HG03139 (cell line): ENCODE data around the gene SRA1.
"Not testable (repeated sequence)": the region's sequence is repeated elsewhere in the genome, so short reads cannot be mapped to it uniquely, and the experiment has no call there.

ENCODE experiments used
- ATAC-seq: cut with Tn5 transposase; IDR thresholded peaks from one replicate; pipeline ENCODE4 v1.9.1; 2021; ENCODE audit not compliant: unreplicated experiment

The SRA1 gene

GRCh38 chr5:140557136-140557805 is at the start of gene SRA1:
Gene SRA1, minus strand, starts transcription at chr5:140557473. Its CDS starts 21 bp downstream, at chr5:140557452.
- ATAC-seq, result peak; percentile 98

DNA sequence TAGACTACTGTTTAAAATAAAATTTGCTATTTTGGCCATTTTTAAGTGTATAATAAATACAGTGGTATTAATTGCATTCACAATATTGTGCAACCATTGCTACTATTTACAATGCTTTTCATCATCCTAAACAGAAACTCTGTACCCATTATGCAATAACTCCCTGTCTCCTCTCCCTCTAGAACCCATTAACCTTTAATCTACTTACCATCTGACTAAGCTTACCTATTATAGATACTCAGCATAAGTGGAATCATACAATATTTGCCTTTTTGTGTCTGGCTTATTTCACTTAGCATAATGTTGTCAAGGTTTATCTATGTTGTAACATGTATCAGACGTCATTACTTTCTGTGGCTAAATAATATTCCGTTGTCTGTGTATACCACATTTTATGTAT is 49.8 kb upstream of the SRA1 start:
- no peak for ATAC-seq

DNA sequence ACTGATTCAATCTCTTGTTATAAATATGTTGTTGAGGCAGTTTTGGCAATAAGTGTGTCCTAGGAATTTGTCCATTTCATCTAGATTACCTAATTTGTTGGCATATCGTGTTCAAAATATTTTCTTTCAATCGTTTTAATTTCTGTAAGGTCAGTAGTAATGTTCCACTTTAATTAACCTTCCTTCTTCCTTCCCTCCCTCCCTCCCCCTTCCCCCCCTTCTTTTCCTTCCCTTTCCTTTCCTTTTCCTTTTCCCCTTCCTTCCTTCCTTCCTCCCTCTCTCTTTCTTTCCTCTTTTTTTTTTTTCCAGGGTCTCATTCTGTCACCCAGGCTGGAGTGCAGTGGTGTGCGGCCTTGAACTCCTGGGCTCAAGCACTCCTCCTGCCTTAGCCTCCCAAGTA is 48.6 kb upstream of the SRA1 start:
- ATAC-seq, result no peak

DNA sequence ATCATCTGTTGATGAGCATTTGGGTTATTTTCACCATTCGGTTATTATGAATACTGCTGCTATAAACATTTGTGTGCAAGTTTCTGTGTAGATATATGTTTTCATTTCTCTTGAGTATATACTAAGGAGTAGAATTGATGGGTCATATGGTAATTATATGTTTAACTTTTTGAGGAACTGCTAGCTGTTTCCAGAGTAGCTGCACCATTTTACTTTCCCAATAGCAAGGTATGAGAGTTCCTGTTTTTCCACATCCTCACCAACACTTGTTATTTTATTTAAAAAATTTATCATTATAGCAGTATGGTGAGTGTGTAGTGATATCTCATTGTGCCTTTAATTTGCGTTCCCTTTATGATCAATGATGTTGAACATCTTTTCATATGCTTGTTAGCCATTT is 46.5 kb upstream of the SRA1 start:
- ATAC-seq, result no peak

- not testable (repeated sequence) for ATAC-seq
Measured at GRCh38 chr5:140603446-140603698, 46.1 kb upstream of the SRA1 start.

GRCh38 chr5:140602147-140602546 is 44.9 kb upstream of the SRA1 start:
- ATAC-seq, result no peak

DNA sequence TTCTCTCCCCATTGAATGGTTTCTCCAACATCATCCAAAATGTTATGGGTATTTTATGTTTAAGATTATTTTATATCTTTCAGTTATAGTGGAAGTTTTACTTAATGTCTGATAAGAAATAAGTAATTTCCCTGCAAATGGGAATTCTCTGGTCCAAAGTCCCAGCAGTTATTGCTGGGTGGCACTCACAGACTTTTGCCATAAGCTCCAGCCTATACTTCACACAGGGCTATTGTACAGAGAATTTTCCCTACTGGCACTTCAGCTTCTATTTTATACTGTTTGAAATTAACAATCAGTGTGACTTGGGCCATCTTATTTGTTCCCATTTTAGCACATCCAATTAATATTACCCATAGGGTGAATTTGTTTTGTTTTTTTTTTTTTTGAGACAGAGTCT is 42.8 kb upstream of the SRA1 start:
- no peak for ATAC-seq

- ATAC-seq, result no peak
Measured at GRCh38 chr5:140598836-140599235, 41.6 kb upstream of the SRA1 start.

DNA sequence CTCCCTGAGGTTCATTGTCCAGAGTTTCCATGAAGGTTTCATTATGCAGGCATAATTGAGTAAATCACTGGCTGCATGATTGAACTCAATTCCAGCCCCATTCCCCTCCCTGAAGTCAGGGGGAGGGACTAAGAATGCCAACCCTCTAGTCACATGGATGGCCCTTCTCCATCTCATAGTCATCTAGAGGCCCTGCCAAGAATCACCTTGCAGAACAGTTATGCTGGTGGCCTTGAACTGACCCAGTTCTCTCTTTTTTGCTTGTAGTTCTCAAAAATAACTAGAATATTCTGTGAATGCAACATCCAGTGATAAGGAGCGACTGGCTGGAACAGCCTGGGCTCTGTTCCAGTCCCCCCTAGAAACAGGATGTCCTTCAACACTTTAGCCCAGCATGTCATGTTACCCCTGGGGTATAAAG is 39.1 kb upstream of the SRA1 start:
- ATAC-seq, result no peak

DNA sequence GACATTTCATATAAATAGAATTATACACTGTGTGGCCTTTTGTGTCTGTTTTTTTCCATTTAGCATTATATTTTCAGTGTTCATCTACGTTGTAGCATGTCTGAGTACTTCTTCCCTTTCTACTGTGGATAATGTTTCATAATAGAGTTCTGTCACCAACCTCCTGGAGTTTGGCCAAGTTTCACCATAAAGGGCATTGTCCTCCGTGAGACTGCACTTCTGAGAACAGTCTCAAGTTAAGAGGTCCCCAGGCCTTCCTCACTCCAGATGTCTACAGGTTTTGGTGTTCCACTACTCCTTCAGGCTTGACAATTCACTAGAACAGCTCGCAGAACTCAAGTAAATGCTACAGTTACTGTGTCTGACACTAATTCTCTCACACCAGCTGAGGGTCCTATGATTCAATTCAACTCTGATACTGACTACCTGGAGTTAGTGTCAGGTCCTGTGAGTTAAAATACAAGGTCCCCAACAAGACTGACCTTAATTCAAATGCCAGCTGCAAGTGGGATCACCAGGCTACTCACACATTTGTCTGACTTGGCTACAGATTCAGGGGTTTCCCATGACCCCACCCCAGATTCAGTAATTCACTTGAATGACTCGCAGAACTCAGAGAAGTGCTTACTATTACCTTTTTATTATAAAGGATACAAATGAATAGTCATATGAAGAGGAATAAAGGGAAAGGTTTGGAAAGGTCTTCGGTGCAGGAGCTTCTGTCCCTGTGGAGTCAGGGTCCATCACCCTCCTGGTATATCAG is 38.4 kb upstream of the SRA1 start:
- ATAC-seq, result no peak

DNA sequence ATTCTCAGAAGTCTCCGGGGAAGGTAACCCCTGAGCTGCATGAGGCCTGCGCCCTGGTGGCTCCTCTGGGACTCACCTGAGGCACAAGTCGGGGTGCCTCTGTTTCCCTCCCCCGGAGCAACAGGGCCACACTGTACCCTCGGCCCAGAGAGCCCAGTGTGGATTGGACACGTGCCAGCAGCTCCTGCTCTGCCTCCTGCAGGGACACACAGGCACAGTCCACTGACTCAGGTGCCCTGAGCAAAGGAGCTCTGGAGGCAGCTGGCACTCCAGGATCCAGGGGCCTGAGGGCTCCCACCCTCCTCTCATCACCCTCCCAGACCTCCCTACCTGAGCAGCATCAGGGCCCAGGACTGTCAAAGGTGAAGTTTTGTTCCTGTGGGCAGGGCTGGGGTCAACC is 36.9 kb upstream of the SRA1 start:
- no peak for ATAC-seq

- not testable (repeated sequence) for ATAC-seq
Measured at GRCh38 chr5:140593070-140593469, 35.8 kb upstream of the SRA1 start.

DNA sequence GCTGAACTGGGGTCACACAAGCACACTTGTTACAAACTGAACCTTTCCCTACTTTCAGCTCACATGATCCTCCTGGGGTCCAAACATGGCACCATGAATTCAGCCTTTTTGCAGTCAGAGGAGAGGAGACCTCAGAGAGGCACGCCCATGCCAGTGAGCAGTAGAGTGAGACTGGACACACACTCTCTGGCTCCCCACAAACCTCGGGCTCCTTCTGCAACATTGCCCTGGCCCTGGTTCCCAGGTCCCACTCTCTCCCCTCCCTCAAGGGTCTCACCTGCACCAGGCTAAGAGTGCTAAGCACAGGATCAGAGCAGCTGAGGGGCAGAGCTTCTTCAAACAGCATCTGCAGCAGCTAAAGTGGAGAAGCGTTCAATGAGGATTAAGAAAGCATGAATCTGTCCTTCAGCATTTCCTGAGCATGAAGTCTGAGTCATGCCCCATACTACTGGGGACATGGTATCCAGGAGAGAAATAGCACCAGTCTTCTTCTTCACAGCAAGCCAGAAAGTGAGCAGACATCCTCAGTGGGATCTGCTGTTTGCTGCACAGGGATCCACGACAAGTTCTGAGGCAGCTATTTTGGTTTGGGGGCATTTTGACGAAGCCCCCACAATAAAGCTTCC is 34.6 kb upstream of the SRA1 start:
- no peak for ATAC-seq

- no peak for ATAC-seq
Measured at GRCh38 chr5:140590861-140591260, 33.6 kb upstream of the SRA1 start.

DNA sequence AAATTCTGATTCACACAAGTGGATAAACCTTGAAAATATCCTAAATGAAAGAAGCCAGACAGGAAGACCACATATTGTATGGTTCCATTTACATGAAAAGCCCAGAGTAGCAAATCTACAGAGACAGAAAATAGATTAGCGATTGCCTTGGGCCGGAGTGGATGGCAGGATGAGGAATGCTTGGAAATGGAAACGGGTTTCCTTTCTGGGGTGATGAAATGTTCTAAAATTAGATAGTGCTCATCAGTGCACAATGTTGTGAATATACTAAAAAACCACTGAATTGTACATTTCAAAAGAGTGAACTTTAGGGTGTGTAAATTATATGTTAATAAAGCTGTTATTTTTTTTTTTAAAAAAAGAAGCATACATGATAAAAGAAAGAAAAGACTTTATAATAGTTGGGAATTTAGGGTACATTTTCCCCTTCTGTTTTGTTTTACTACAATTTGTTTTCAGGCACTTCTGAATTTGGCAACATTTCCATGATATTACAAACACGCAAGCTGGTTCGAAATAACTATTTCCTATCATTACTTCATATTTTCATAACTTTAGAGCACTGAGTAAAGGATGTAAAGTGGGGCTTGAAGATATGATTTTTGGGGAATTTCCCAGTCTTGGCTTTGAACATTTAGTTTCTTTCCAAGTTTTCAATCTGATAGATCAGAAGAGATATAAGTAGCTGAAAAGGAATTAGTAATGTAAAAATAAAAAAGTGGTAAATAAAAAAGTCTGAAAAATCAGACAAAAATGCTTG is 31.2 kb upstream of the SRA1 start:
- ATAC-seq, result no peak

DNA sequence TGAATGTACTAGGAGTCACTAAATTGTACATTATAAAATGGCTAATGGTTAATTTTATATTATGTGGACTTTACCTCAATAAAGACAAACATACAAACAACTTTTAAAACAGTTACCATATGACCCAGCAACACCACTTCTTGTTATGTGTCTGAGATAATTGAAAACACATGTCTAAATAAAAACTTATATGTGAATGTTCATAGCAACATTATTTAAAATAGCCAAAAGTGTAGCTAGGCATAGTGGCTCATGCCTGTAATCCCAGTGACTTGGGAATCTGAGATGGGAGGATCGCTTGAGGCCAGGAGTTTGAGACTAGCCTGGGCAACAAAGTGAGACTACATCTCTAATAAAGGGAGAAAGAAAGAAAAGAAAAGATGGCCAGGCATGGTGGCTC is 30.2 kb upstream of the SRA1 start:
- no peak for ATAC-seq

- ATAC-seq, result not testable (repeated sequence)
Measured at GRCh38 chr5:140579188-140579747, 22.0 kb upstream of the SRA1 start.

- ATAC-seq, result no peak
Measured at GRCh38 chr5:140576776-140577201, 19.5 kb upstream of the SRA1 start.

- no peak for ATAC-seq
Measured at GRCh38 chr5:140575309-140575708, 18.0 kb upstream of the SRA1 start.

GRCh38 chr5:140574165-140574564 is 16.9 kb upstream of the SRA1 start:
- ATAC-seq, result no peak

GRCh38 chr5:140573683-140574082 is 16.4 kb upstream of the SRA1 start:
- ATAC-seq, result no peak
